Measurements from ENCODE around the gene TST.

The TST gene

DNA sequence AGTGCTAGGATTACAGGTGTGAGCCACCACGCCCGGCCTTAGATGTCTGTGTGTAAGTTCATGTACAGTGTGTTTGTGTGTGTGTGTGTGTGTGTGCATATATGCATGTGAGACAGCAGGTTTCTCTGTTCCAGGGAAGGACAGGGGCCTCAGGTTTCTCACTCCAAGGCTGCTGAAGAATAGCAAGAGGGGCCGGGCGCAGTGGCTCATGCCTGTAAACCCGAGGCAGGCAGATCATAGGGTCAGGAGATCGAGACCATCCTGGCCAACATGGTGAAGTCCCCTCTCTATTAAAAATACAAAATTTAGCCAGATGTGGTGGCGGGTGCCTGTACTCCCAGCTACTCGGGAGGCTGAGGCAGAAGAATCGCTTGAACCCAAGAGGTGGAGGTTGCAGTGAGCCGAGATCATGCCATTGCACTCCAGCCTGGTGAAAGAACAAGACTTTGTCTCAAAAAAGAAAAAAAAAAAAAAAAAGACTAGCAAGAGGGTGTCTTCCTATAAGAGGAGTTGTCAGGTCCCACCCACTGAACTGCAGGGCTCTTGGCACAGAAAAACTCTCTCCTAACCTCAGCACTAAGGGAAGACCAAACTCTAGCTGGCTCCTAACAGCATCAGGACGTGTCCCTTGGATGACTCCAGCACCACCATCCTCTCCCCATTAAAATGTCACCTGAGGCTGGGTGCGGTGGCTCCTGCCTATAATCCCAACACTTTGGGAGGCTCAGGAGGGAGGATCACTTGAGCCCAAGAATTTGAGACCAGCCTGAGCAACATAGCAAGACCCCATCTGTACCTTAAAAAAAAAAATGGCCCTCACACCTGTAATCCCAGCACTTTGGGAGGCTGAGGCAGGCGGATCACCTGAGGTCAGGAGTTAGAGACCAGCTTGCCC is 40.0 kb downstream of the TST start:
- DNase-seq, result no peak

DNA sequence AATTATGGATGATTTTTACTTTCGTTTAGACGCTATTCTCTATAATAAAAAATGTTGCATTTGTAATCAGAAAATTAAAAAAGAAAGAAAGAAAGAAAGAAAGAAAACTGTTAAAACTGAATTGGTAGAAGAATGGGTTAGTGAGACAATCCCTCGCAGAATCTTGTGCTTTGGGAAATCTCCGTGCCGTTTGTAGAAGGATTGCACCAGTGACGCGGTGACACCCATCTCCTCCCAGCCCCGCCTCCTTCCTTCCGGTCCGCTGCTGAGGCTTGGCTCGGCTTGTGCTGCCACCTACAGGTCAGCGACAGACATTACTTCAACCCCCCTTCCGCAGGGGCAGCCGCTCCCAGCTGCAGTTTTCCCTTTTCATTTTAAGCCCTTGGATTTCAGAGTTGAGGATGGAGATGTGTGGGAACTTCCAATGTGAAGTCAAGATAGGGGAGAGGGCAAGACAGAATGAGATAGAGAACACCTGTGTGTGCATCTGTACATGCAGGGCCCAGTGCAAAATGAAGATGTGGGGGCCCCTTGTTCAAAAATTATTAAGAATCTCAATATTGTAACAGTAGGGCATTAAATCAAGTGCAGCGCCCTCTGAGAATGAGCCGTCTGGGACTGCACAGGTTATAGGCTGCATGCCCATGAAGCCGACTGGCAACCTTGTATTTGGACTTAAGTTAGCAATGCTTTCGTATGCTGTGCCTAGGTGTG is 41.1 kb downstream of the TST start:
- DNase-seq, result peak; percentile 96

DNA sequence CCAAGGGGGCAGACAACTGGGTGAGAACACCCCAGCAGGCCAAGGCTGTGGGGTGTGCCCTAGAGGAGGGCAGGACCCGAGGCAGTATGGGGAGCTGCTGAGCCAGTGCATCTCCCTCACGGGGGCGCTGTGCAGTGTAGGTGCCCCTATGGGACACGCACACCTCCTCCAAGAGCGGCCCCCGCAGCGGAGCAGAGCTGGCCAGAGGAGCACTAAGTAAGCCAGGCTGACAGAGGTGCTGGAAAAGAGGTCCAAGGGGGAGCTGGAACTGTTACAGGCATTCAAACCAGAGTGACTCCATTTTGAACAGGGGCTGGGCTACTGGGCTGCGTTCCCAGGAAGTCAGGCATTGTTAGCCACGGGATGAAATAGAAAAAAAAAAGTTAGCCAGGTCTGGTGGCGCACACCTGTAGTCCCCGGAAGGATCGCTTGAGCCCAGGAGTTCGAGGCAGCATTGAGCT is 41.8 kb downstream of the TST start:
- peak; percentile 93 for DNase-seq

DNA sequence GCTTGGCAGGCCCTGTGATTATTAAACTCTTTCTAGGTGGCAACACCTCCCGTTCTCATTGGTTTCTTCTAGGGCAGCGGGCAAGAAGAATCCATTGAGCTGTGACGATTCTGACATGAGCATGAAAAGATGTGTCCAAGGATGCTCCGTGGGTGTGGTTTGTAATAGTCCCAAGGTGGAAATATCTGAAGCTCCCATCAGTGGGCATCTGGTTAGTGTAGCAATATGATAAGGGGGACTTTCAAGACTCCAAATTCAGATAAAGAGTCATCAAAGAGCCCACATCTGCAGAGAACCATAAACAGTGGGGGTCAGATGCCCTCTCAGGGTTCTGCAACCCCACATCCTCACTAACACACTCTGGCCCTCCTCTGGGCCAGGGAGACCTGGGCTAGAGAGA is 42.6 kb downstream of the TST start:
- no peak for DNase-seq

DNA sequence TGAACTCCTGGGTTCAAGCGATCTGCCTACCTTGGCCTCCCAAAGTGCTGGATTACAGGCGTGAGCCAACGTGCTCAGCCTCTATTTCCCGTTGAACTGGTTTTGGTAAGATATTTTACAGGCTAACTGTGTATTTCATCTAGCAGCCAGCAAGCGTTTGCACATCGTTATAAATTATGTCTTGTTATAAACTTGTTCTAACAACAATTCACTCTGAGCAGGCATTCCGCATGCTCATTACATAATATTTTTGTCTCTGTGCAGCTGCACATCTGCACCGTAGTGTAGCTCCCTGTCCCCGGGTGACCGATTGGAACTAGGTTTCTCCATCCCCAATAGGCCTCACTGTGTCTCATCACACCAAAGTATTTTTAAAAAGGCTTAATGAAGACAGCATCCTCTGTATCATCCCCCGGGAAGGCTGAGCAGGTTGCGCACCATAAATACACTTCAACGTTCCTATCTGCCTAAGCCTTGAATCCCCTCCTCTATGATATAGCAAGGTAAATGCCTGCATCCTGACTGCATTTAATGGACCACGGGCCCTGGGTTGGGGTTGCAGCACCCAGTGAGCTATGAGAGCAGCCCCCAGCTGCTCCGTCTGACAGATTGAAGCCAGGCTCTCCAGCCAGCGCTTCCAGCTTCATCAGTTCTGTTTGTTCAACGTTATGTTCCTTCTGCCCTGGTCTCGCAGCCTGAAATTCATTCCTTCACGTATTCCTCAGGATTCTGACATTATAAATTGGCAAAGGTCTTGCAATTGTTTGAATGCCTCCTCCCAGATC is 47.7 kb downstream of the TST start:
- DNase-seq, result no peak

DNA sequence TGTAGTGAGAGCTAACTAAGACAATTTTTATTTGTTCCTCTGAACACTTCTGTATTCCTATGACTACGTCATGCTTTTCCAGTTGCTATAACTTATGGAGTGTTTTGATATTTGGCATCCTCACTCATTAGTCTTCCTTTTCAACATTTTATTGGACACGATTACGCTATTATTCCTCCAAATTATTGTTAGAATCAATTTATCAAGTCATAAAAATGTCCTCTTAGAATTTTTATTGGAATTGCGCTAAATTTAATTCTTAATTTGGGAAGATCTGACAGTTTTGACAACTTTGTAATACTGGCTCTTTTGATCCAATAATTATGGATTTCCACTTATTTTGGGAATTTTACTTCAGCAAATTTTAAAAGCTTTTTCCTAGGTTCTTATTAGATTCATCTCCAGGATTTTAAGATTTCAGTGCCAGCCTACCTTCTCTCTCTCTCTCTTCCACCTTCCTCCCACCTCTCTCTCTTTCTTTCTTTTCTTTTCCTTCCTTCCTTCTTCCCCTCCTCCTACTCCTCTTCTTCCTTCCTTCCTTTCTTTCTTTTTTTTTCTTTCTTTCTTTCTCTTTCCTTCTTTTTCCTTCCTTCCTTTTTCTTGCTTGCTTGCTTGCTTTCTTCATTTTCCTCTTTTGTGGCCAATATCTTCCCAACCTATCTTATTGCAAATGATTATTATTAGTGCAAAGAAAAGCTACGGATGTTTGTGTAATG is 50.8 kb downstream of the TST start:
- DNase-seq, result no peak

DNA sequence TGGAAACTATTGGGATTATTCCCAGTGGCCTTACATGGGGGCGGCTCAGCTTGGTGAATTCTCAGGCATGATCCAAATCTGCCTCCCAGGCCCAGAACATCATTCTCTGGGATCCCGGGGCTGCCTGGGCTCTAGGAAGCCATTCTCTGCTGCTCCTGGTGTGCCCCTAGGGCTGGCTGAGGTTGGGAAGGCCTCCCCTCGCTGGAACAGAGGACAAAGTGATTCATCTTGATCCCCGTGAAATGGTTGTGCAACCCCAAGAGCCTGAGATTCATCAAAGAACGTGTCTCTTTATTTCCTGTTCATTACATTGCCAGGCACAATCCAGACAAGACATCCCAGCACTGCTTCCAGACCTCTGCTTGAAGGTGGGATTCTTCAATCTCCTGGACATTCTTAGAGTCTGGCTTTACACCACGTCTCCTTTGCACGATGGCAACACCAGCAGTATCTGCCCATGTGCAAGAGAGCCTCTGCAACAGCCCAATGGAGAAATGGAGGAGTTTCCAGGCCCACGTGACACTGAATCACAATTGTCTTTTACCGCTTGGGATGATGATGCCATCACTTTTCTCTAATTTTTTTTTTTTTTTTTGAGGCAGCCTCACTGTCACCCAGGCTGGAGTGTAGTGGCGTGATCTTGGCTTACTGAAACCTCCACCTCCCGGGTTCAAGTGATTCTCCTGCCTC is 52.3 kb downstream of the TST start:
- DNase-seq, result no peak

DNA sequence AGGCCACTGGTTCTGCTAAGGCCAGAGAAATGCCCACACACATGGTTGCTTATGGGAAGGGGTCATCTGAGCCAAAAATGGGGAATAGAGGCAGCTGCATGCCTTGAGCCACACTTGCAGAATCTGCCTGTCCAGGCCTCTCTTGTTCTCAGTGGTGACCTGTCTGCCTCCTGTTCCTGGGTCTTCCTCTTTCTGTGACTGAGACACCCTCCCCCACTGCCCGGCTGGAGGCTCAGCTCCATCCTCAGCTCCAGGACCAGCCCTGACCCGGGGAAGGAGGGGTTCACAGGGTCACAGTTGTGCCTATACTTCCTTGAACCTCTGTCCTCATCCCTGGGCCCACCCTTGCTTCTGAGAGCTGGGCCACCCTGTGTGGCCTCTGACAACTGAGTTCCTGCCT is 53.6 kb downstream of the TST start:
- DNase-seq, result no peak

GRCh38 chr22:36964106-36964505 is 55.1 kb downstream of the TST start:
- no peak for DNase-seq

DNA sequence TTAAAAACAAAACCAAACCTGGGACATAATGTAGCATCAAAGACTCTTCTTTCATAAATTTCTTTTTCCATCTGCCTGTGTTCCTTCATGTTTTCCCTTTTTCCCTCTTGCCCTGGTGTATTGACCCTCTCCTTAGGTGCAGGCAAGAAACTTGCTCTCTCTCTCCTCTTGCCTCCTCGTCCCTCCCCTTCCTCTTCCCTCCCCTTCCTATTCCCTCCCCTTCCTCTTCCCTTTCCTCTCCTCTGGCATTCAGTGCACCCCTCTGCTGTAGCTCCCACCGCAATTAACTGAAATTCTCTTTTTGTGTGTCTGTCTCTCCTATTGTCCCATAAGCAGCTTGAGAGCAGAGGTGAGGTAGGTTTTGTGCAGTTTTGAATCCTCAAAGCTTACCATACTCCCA is 55.9 kb downstream of the TST start:
- DNase-seq, result no peak

DNA sequence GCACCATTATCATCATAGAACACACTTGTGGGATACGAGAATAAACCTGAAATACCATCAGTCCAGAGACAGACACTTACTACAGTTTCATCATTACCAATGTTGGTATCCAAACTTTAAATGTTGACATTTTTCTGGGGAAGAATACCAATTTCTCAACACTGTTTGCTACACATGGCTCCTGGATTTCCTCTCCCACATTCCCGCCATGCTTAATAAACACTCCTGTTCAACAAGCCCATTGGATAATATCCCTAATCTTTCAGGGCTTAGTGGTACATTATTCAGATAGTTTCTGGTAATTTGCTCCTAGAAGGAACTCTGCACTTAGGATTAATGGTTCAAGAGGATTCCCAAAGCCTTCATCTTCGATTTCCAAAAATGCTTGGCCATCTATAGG is 57.6 kb downstream of the TST start:
- DNase-seq, result no peak

Measured in activated effector memory CD4-positive, alpha-beta T cell treated with anti-CD3 and anti-CD28 coated beads, Interleukin-2, amount 50 U/mL, for 16 hours (primary cell).